ENCODE data around the gene MBD6. TPM values are rescaled to one million over a fixed set of nuclear protein-coding genes. Genes with fewer than 3 reads are reported as not detected.
"Not testable (repeated sequence)": the region's sequence is repeated elsewhere in the genome, so short reads cannot be mapped to it uniquely, and the experiment has no call there.

MBD6 gene
- polyA plus RNA-seq, 1 experiment = 8.3 TPM

DNA sequence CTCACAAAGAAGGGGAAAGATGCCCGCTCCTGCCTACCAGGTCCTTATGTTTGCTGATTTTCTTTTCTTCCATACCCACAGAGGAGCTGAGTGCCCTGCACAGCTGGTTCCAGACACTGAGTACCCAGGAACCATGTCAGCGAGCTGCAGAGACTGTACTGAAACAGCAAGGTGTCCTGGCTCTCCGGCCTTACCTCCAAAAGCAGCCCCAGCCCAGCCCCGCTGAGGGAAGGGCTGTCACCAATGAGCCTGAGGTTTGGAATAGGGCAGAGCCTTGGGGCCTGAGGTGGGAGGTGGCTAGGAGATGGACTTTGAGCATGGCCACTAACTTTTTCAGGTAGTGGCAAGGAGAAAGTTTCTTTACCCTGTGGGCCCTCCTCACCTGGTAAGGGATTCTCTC is 32.5 kb upstream of the MBD6 start:
- Histone ChIP-seq H3K4me3 (ENCODE audit: low read depth, low read length) (no peak overlapping the region), H3K36me3 (ENCODE audit: control insufficient read depth, insufficient read depth, low read length) (peaks cover 10% of the 10 kb centered on the region), H3K27me3 (ENCODE audit: control insufficient read depth, insufficient read depth, low read length) (no peaks in the 10 kb centered on the region)
- DNase-seq (ENCODE audit: low read depth) = no peak
- TF ChIP-seq, protein P1, sequence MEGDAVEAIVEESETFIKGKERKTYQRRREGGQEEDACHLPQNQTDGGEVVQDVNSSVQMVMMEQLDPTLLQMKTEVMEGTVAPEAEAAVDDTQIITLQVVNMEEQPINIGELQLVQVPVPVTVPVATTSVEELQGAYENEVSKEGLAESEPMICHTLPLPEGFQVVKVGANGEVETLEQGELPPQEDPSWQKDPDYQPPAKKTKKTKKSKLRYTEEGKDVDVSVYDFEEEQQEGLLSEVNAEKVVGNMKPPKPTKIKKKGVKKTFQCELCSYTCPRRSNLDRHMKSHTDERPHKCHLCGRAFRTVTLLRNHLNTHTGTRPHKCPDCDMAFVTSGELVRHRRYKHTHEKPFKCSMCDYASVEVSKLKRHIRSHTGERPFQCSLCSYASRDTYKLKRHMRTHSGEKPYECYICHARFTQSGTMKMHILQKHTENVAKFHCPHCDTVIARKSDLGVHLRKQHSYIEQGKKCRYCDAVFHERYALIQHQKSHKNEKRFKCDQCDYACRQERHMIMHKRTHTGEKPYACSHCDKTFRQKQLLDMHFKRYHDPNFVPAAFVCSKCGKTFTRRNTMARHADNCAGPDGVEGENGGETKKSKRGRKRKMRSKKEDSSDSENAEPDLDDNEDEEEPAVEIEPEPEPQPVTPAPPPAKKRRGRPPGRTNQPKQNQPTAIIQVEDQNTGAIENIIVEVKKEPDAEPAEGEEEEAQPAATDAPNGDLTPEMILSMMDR (IDR thresholded peaks at IDR 0.05; ENCODE audit: insufficient read depth, low read depth, low read length) = no peak
- ChIA-PET POLR2A (no interaction called here), CTCF (no interaction called here)

- CTCF ChIA-PET = no interaction called here
- H3K36me3 ChIP-seq (ENCODE audit: control insufficient read depth, insufficient read depth, low read length) = peaks cover 11% of the 10 kb centered on the region
Measured at GRCh38 chr12:57491393-57492280, 31.0 kb upstream of the MBD6 start.

DNA sequence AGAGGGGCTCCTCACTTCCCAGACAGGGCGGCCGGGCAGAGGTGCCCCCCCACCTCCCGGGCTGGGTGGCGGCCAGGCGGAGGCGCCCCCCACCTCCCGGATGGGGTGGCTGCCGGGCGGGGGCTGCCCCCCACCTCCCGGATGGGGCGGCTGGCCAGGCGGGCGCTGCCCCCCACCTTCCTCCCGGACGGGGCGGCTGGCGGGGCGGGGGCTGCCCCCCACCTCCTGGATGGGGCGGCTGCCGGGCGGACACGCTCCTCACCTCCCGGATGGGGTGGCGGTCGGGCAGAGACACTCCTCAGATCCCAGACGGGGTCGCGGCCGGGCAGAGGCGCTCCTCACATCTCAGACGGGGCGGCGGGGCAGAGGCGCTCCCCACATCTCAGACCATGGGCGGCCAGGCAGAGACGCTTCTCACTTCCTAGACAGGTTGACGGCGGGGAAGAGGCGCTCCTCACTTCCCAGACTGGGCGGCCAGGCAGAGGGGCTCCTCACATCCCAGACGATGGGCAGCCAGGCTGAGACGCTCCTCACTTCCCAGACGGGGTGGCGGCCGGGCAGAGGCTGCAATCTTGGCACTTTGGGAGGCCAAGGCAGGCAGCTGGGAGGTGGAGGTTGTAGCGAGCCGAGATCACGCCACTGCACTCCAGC is 27.4 kb upstream of the MBD6 start:
- peaks cover 27% of the 10 kb centered on the region for H3K36me3 ChIP-seq (ENCODE audit: control insufficient read depth, insufficient read depth, low read length)
- H3K27me3 ChIP-seq (ENCODE audit: control insufficient read depth, insufficient read depth, low read length); CTCF ChIA-PET; POLR2A ChIA-PET; DNase-seq (ENCODE audit: low read depth); H3K4me3 ChIP-seq (ENCODE audit: low read depth, low read length): not testable (repeated sequence)

More at GRCh38 chr12:57491393-57492280, 31.0 kb upstream of the MBD6 start:
- DNase-seq (ENCODE audit: low read depth) = no peak
- Histone ChIP-seq H3K27me3 (ENCODE audit: control insufficient read depth, insufficient read depth, low read length) (no peaks in the 10 kb centered on the region), H3K4me3 (ENCODE audit: low read depth, low read length) (no peak overlapping the region)
- TF ChIP-seq, protein P1 (IDR thresholded peaks at IDR 0.05; ENCODE audit: insufficient read depth, low read depth, low read length) = no peak; the same call in 1 of the 2 replicates
- POLR2A ChIA-PET = no interaction called here

GRCh38 chr12:57496822-57497221 is 25.8 kb upstream of the MBD6 start:
- CTCF ChIA-PET = interaction anchor here (1.1 kb wide), 1 partner anchor 34 kb away, joined by 3 read pairs; no protein-coding TSS in a partner anchor
- TF ChIP-seq, protein P1 (IDR thresholded peaks at IDR 0.05; ENCODE audit: insufficient read depth, low read depth, low read length) = no peak
- POLR2A ChIA-PET = interaction anchor here (0.7 kb wide), 1 partner anchor 31 kb away, joined by 6 read pairs; no protein-coding TSS in a partner anchor
- peaks cover 33% of the 10 kb centered on the region for H3K36me3 ChIP-seq (ENCODE audit: control insufficient read depth, insufficient read depth, low read length)
- no peak for DNase-seq (ENCODE audit: low read depth)
- H3K27me3 ChIP-seq (ENCODE audit: control insufficient read depth, insufficient read depth, low read length) = no peaks in the 10 kb centered on the region
- no peak overlapping the region for H3K4me3 ChIP-seq (ENCODE audit: low read depth, low read length)

GRCh38 chr12:57497223-57498131 is 25.1 kb upstream of the MBD6 start:
- CTCF ChIA-PET = interaction anchor here (0.9 to 1.1 kb wide), 2 partner anchors 22 to 35 kb away, joined by 3 read pairs; no protein-coding TSS in a partner anchor
- POLR2A ChIA-PET = interaction anchor here (0.7 kb wide), 1 partner anchor 32 kb away, joined by 6 read pairs; no protein-coding TSS in a partner anchor
- TF ChIP-seq, protein P1 (IDR thresholded peaks at IDR 0.05; ENCODE audit: insufficient read depth, low read depth, low read length) = no peak

More at GRCh38 chr12:57497223-57498131, 25.1 kb upstream of the MBD6 start:
- Histone ChIP-seq H3K27me3 (ENCODE audit: control insufficient read depth, insufficient read depth, low read length) (no peaks in the 10 kb centered on the region), H3K4me3 (ENCODE audit: low read depth, low read length) (no peak overlapping the region), H3K36me3 (ENCODE audit: control insufficient read depth, insufficient read depth, low read length) (peaks cover 36% of the 10 kb centered on the region)
- DNase-seq (ENCODE audit: low read depth) = no peak

Data from BJ (cell line).